NCI-H226 (cell line): ENCODE data around the gene RABGGTA.
A peak's percentile ranks its signal among the peaks of the same experiment; 100 is the strongest.
"Not testable (repeated sequence)": the region's sequence is repeated elsewhere in the genome, so short reads cannot be mapped to it uniquely, and the experiment has no call there.

Source experiments
- DNase-seq: peaks from one replicate; pipeline ENCODE4 v3.0.0-alpha.2; 2015

Gene RABGGTA

DNA sequence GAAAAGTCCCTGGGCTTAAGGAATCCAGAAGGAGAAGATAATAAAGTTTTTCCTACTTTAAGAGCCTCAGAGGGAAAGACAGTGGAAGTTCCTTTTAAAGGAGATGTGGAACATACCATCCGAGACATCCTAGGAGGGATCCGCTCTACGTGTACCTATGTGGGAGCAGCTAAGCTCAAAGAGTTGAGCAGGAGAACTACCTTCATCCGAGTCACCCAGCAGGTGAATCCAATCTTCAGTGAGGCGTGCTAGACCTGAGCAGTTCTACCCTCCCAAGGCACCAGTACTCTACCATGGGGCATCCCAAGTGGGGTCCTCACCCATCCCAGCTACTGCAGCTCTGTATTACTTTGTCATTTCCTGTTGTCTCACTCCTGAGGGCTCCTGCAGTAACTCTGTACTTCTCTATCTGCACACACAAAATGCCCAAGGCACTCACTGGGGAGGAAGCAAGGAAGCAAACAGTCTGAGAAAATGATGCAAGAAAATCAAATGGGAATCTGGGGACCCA lies 32.8 kb downstream of the RABGGTA start:
- no peak for DNase-seq

DNA sequence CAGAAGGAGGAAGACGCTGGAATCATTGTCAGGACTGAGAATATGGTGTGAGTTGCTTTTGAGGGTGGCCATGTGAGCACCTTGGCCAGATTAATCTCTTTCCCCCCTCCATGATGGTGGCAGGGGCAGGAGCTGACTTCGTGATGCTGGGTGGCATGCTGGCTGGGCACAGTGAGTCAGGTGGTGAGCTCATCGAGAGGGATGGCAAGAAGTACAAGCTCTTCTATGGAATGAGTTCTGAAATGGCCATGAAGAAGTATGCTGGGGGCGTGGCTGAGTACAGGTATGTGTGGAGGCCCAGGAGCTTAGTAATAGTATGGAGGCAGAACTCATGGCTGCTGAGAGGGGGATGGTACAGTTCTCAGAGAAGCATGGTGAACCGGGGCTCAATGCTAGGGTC lies 33.3 kb downstream of the RABGGTA start:
- DNase-seq = peak; percentile 57

- DNase-seq = no peak
Observed at GRCh38 chr14:24237463-24237955, 33.9 kb downstream of the RABGGTA start.

DNA sequence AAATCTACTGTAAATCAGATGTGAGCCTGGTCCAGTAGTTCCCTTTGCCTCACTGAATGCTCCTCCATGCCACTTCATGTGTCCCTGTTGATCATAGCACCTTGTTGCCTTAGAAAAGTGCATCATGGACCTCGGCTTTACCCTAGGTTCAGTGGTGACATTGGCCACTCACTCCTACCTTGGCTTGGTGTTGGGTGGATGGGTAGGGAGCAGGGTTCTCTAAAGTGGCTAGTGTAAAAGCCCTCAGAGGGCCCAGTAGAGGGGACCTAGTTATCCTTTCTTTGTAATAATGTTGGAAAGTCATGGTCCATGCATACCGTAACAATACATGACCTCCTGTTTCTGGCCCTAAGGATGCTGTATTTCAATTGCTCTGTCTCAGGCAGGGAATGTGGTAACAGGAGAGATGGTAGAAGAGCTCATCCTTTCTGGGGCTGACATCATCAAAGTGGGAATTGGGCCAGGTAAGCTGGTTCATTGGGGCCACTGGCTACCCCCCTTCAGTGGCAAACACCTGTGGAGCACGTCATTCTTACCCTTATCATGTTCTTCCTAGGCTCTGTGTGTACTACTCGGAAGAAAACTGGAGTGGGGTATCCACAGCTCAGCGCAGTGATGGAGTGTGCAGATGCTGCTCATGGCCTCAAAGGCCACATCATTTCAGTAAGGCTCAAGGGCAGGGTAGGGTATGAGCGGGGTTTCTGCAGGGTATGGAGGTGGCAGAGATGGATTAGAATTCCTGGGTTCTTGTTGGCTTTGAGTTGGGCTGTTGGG lies 34.5 kb downstream of the RABGGTA start:
- DNase-seq = no peak

DNA sequence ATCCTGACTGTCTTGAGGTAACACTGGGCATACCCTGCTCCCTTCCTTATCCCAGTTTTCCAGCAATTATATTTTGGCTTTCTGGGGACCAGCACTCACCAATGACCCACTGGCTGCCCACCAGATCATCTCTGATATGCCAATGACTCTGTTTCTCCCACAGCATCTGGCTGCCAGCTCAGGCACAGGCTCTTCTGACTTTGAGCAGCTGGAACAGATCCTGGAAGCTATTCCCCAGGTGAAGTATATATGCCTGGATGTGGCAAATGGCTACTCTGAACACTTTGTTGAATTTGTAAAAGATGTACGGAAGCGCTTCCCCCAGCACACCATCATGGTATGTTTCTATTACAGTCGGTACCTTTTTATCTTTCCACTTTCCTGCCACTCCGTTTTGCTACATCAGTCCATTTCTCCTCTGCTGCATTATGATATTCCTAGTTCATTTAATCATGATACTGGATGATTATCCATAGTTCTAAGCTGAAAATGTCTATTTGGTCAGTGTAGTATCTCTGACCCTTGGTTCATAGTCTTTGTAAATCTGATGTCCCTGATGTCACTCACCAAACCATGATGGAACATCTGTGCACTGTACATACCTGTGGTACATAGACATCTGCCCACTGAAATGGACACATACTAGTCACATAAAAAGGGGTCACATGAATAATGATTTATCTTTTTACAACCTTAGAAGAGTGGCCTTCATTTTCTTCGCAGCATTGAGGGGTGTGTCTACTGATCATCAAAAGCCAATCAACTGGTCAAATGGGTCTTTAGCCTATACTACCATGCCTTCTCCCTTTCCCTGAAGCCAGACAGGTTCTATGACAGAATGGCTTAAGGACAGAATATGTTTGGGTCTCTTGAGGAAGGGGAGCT lies 35.4 kb downstream of the RABGGTA start:
- no peak for DNase-seq

GRCh38 chr14:24234095-24235005 lies 37.0 kb downstream of the RABGGTA start:
- no peak for DNase-seq

- DNase-seq = peak; percentile 22
Observed at GRCh38 chr14:24233538-24233866, 37.9 kb downstream of the RABGGTA start.

DNA sequence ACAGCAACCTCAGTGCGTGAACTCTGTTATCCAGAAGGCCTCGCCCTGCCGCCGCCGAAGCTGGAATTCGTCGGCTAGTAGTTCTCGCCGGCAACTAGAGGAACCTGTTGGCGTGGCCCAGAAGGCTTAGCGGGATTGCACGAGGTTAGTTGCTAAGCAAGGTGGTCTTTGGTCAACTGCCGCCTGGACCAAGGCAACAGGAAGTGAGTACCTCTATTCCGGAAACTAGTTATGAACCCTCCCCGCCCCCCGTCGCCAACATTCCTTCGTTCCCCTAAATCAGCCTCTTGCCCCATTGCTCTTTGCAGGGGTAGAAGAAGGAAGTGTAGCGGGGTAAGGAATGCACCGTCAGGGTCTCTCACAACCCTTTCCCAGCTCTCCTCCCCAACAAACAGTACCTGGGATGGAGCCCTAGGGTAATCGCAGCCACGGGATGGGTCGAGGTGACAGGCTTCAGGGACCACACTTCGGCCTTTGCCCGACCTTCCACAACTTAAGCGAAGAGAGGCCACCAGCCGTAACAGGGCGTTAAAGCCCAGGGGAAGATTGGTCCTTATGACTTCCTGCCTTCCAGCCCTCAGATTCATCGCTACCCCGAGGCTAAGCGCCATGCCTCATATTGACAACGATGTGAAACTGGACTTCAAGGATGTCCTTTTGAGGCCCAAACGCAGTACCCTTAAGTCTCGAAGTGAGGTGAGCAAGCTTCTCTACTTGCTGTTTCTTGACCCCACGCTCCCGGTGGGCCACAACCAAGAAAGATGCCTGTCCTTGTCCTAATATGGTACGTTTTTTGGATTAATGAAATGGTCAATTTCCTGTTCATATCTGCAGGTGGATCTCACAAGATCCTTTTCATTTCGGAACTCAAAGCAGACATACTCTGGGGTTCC lies 38.5 kb downstream of the RABGGTA start, which contains the start of gene GMPR2:
Gene GMPR2 (plus strand): TSS at position 285 of the 893 bp plus-strand sequence. CDS start 325 bp downstream, at position 610.
- no peak for DNase-seq

GRCh38 chr14:24232121-24232644 lies 39.2 kb downstream of the RABGGTA start, which contains the start of gene NEDD8:
TSS of gene NEDD8 (minus strand) at chr14:24232367. CDS start at chr14:24232267, 100 bp downstream.
- peak; percentile 98 for DNase-seq

GRCh38 chr14:24231263-24232120 lies 39.9 kb downstream of the RABGGTA start:
- no peak for DNase-seq

DNA sequence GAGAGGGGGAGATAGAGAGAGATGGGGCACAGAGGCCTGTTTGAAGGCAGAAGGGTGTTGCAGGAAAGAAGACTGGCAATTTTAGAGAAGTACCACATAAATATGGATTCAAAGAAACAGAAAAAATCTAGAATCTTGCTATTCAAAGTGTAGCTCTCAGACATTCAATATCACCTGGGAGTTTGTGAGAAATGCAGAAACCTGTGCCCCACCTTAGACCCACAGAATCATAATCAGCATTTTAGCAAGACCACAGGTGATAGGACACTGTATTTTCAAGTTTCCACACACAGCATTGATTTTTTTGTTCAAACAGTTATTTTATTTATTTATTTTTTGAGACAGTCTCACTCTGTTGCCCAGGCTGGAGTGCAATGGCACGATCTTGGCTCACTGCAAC lies 42.5 kb downstream of the RABGGTA start:
- no peak for DNase-seq

DNA sequence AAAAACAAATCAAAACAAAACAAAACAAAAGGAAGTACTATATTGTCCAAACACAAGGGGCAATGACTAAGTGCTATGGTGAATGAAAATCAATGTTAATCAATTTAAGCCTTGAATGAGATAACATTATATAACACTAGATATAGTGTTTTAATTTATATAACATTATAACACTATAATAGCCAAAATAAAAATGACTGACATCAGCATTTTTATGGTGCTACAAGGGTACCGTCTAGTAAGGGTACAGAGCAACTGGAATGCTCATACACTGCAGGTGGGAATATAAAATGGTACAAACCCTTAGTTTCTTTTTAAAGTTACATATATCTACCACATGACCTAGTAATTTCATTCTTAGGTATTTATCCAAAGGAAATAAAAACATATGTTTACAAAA lies 44.9 kb downstream of the RABGGTA start:
- DNase-seq = no peak

DNA sequence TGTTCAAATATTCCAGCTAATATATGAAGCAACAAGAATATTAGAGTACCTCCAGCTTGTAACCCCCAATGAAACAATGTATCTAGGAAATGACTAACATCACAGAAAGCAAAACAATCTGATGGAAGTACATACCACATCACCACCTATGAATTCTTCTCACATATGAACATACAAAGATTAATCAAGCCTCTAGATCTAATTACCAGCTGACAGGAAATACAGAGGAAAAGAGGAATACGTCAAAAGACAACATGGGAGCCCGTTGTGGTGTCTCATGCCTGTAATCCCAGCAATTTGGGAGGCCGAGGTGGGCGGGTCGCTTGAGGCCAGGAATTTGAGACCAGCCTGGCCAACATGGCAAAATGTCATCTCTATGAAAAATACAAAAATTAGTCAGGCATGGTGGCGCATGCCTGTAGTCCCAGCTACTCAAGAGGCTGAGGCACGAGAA lies 46.8 kb downstream of the RABGGTA start:
- peak; percentile 90 for DNase-seq

- not testable (repeated sequence) for DNase-seq
Observed at GRCh38 chr14:24222987-24223386, 48.4 kb downstream of the RABGGTA start.

- no peak for DNase-seq
Observed at GRCh38 chr14:24219521-24219920, 51.9 kb downstream of the RABGGTA start.

- DNase-seq = no peak
Observed at GRCh38 chr14:24219080-24219479, 52.3 kb downstream of the RABGGTA start.

GRCh38 chr14:24216876-24217275 lies 54.5 kb downstream of the RABGGTA start:
- DNase-seq = not testable (repeated sequence)

- no peak for DNase-seq
Observed at GRCh38 chr14:24216345-24216699, 55.1 kb downstream of the RABGGTA start.
